GM23338 (cell line): ENCODE results near the gene KISS1R. TPM values are rescaled to one million over a fixed set of nuclear protein-coding genes. Genes with fewer than 3 reads are reported as not detected.

Source experiments
- ATAC-seq: fragments of 200-7000 bp; cut with Tn5 transposase; 3 replicates; pipeline ENCODE4 v1.9.1; 2020
- DNase-seq: peaks from one replicate; pipeline ENCODE4 v3.0.0-alpha.2; 2015; ENCODE audit warnings: low spot score
- H2AFZ ChIP-seq: fragments of 200-600 bp; sonication (generic); 2 replicates; pipeline ENCODE4 v1.8.0; 2016; ENCODE audit warnings: antibody characterized with exemption, mild to moderate bottlenecking, moderate library complexity
- H3F3A ChIP-seq: fragments of 200-600 bp; sonication (generic); replicated peaks from 2 replicates; pipeline ENCODE4 v1.8.0; 2017; ENCODE audit warnings: antibody characterized with exemption, mixed run types, low read depth
- H3K27ac ChIP-seq: fragments of 200-600 bp; sonication (generic); 2 replicates; pipeline ENCODE4 v1.6.1; 2016; ENCODE audit warnings: low read depth
- H3K27me3 ChIP-seq: fragments of 200-600 bp; sonication (generic); 2 replicates; pipeline ENCODE4 v1.8.0; 2016; ENCODE audit warnings: mild to moderate bottlenecking, mixed run types, moderate library complexity; ENCODE audit not compliant: insufficient read depth
- H3K36me3 ChIP-seq: fragments of 200-600 bp; sonication (generic); 2 replicates; pipeline ENCODE4 v1.8.0; 2016; ENCODE audit warnings: mild to moderate bottlenecking; ENCODE audit not compliant: insufficient read depth
- H3K4me1 ChIP-seq: fragments of 200-600 bp; sonication (generic); 2 replicates; pipeline ENCODE4 v1.8.0; 2016; ENCODE audit warnings: mild to moderate bottlenecking, moderate library complexity; ENCODE audit not compliant: insufficient read depth
- H3K4me2 ChIP-seq: fragments of 200-600 bp; sonication (generic); 2 replicates; pipeline ENCODE4 v1.7.1; 2017; ENCODE audit warnings: mixed run types
- H3K4me3 ChIP-seq: fragments of 200-600 bp; sonication (generic); 2 replicates; pipeline ENCODE4 v1.6.1; 2016; ENCODE audit warnings: mixed run types
- H3K79me2 ChIP-seq: fragments of 200-600 bp; sonication (generic); replicated peaks from 2 replicates; pipeline ENCODE4 v1.8.0; 2017; ENCODE audit warnings: mild to moderate bottlenecking; ENCODE audit not compliant: insufficient read depth
- H3K9me2 ChIP-seq: fragments of 200-600 bp; sonication (generic); 2 replicates; pipeline ENCODE4 v1.8.0; 2017; ENCODE audit not compliant: insufficient read depth
- H4K20me1 ChIP-seq: fragments of 200-600 bp; sonication (generic); replicated peaks from 2 replicates; pipeline ENCODE4 v1.8.0; 2017; ENCODE audit warnings: mild to moderate bottlenecking; ENCODE audit not compliant: insufficient read depth
- H3K27ac Mint-ChIP-seq: 2 replicates; pipeline ENCODE4 v1.8.0; 2020; ENCODE audit warnings: inconsistent platforms, mild to moderate bottlenecking, moderate library complexity, mixed read lengths
- H3K27me3 Mint-ChIP-seq: 3 replicates; pipeline ENCODE4 v1.8.0; 2022; ENCODE audit warnings: low read depth, mild to moderate bottlenecking, moderate library complexity, mixed read lengths, inconsistent platforms; ENCODE audit not compliant: insufficient read depth, poor library complexity
- H3K36me3 Mint-ChIP-seq: 3 replicates; pipeline ENCODE4 v1.8.0; 2021; ENCODE audit warnings: low read depth, mild to moderate bottlenecking, inconsistent platforms, moderate library complexity, mixed read lengths
- H3K4me1 Mint-ChIP-seq: 3 replicates; pipeline ENCODE4 v1.8.0; 2020; ENCODE audit warnings: mild to moderate bottlenecking, inconsistent platforms, mixed read lengths
- H3K4me3 Mint-ChIP-seq: 3 replicates; pipeline ENCODE4 v1.8.0; 2021; ENCODE audit warnings: moderate library complexity, mild to moderate bottlenecking, inconsistent platforms, mixed read lengths
- H3K9me3 Mint-ChIP-seq: 3 replicates; pipeline ENCODE4 v1.8.0; 2020; ENCODE audit warnings: moderate library complexity, mild to moderate bottlenecking, inconsistent platforms, mixed read lengths
- CREB1 ChIP-seq: fragments of 250-450 bp; sonication (Bioruptor Pico); IDR thresholded peaks from 2 replicates; pipeline ENCODE4 v1.5.0; 2020; ENCODE audit warnings: low read depth, mild to moderate bottlenecking, moderate library complexity
- EZH2 ChIP-seq: fragments of 200-600 bp; sonication (generic); IDR thresholded peaks from one replicate; pipeline ENCODE4 v1.8.0; 2017; ENCODE audit warnings: antibody characterized with exemption, mild to moderate bottlenecking, low read depth; ENCODE audit not compliant: unreplicated experiment
- EZH2phosphoT487 ChIP-seq: fragments of 200-600 bp; sonication (generic); IDR thresholded peaks from one replicate; pipeline ENCODE4 v1.8.1; 2018; ENCODE audit warnings: antibody characterized with exemption; ENCODE audit not compliant: unreplicated experiment
- JUNB ChIP-seq: IDR thresholded peaks from one replicate; pipeline ENCODE4 v1.6.1; 2016; ENCODE audit warnings: antibody characterized with exemption; ENCODE audit not compliant: unreplicated experiment
- NANOG ChIP-seq: IDR thresholded peaks from 2 replicates; pipeline ENCODE4 v1.6.1; 2016; ENCODE audit warnings: antibody characterized with exemption, borderline replicate concordance
- STAT1 ChIP-seq: IDR thresholded peaks from one replicate; pipeline ENCODE4 v1.6.1; 2016; ENCODE audit warnings: antibody characterized with exemption; ENCODE audit not compliant: unreplicated experiment
- ZNF114 ChIP-seq: fragments of 250-450 bp; sonication (Bioruptor Pico); IDR thresholded peaks from 2 replicates; pipeline ENCODE4 v1.5.0; 2020; ENCODE audit warnings: mild to moderate bottlenecking, moderate library complexity
- ZNF331 ChIP-seq: fragments of 250-450 bp; sonication (Bioruptor Pico); IDR thresholded peaks from 2 replicates; pipeline ENCODE4 v1.5.0; 2020; ENCODE audit warnings: low read depth, mild to moderate bottlenecking, moderate library complexity
- ZNF462 ChIP-seq: fragments of 250-450 bp; sonication (Bioruptor Pico); IDR thresholded peaks from 2 replicates; pipeline ENCODE4 v1.5.0; 2020; ENCODE audit warnings: mild to moderate bottlenecking, moderate library complexity
- polyA plus RNA-seq: library from polyadenylated mRNA; unstranded; fragments of >200 nt; fragmentation: Nextera tagmentation; extraction: Ambion mirVana; gene quantifications from 2 replicates; pipeline ENCODE4 v1.2.1, GENCODE V29; 2016
- total RNA-seq: library from RNA; depleted of rRNA; stranded (reverse); fragments of >200 nt; shearing (Covaris generic); gene quantifications from 2 replicates; pipeline ENCODE4 v1.2.3, GENCODE V29; 2014
- TF ChIP-seq, protein P1 (sequence below): IDR thresholded peaks from one replicate; pipeline ENCODE4 v1.6.1; 2018; ENCODE audit warnings: antibody characterized with exemption; ENCODE audit not compliant: unreplicated experiment

The KISS1R gene
- total and polyA plus RNA-seq, 2 experiments from 2014 or later: 0.78 to 4.0 TPM

DNA sequence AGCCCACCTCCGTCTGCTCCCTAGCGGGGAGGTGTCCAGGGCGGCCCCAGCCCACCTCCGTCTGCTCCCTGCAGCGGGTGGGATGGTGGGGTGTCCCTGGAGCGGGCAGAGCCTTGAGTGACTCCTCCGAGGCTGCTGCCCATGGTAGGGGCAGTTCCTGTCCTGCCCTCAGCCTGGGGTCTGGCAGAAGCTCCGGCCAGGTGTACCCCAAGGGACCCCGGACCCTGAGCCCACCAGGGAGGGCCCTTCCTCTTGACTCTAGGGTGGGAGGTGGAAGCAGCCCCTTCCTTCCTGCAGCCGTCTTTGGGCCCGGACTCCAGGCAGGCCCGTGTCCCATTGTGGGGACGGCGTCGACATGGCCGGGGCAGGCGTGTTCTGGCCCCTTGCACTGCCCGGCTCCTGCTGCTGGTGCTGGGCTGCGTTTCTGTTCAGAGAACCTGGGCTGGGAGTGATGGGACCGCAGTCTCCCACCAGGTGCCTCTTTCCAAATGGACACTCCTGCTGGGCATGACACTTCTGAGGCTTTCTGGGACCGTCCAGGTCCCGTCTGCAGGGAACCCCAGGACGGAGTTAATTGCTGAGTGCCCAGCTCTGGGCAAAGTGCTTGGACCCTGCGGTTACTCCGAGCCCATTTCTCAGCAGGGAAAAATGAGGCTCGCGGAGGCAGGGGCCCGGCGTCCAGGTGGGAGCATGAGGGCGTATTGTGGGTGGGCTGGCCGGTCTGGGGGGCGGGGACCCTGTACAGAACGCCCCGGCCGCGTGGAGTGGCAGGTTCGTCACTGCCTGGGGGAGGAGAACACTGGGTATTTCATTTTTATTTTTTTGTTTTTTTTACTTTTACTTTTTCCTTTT, 28.5 kb downstream of the KISS1R start:
- Mint-ChIP-seq H3K4me1 (no peaks in the 10 kb centered on the region), H3K27me3 (peaks cover 19% of the 10 kb centered on the region), H3K9me3 (no peaks in the 10 kb centered on the region), H3K4me3 (no peak overlapping the region), H3K27ac (no peak overlapping the region), H3K36me3 (peaks cover 26% of the 10 kb centered on the region)
- Histone ChIP-seq H3K79me2 (peaks cover 28% of the 10 kb centered on the region), H3K27me3 (no peaks in the 10 kb centered on the region), H4K20me1 (peaks cover 5% of the 10 kb centered on the region), H3K9me2 (no peaks in the 10 kb centered on the region), H3F3A (no peaks in the 10 kb centered on the region), H2AFZ (no peak overlapping the region), H3K4me3 (no peak overlapping the region), H3K27ac (0 out of 2 replicates have a peak overlapping the region, but pooled peaks have one; percentile 26), H3K4me2 (no peak overlapping the region), H3K36me3 (no peaks in the 10 kb centered on the region), H3K4me1 (no peaks in the 10 kb centered on the region)
- DNase-seq: no peak
- no peak for TF ChIP-seq ZNF331 (CRISPR knock-in tag)
- TF ChIP-seq, protein P1, sequence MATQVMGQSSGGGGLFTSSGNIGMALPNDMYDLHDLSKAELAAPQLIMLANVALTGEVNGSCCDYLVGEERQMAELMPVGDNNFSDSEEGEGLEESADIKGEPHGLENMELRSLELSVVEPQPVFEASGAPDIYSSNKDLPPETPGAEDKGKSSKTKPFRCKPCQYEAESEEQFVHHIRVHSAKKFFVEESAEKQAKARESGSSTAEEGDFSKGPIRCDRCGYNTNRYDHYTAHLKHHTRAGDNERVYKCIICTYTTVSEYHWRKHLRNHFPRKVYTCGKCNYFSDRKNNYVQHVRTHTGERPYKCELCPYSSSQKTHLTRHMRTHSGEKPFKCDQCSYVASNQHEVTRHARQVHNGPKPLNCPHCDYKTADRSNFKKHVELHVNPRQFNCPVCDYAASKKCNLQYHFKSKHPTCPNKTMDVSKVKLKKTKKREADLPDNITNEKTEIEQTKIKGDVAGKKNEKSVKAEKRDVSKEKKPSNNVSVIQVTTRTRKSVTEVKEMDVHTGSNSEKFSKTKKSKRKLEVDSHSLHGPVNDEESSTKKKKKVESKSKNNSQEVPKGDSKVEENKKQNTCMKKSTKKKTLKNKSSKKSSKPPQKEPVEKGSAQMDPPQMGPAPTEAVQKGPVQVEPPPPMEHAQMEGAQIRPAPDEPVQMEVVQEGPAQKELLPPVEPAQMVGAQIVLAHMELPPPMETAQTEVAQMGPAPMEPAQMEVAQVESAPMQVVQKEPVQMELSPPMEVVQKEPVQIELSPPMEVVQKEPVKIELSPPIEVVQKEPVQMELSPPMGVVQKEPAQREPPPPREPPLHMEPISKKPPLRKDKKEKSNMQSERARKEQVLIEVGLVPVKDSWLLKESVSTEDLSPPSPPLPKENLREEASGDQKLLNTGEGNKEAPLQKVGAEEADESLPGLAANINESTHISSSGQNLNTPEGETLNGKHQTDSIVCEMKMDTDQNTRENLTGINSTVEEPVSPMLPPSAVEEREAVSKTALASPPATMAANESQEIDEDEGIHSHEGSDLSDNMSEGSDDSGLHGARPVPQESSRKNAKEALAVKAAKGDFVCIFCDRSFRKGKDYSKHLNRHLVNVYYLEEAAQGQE: no peak
- no peak for TF ChIP-seq EZH2phosphoT487
- TF ChIP-seq NANOG: no peak
- no peak for TF ChIP-seq JUNB
- no peak for TF ChIP-seq EZH2
- TF ChIP-seq STAT1: no peak
- no peak for TF ChIP-seq ZNF114 (CRISPR knock-in tag)
- no peak for ATAC-seq

GRCh38 chr19:947090-947706, 30.1 kb downstream of the KISS1R start:
- H3K27ac ChIP-seq: no peak overlapping the region
- peaks cover 5% of the 10 kb centered on the region for H4K20me1 ChIP-seq
- H3K36me3 ChIP-seq: no peaks in the 10 kb centered on the region
- H3K4me1 ChIP-seq: no peaks in the 10 kb centered on the region
- Mint-ChIP-seq H3K27me3 (peaks cover 17% of the 10 kb centered on the region), H3K9me3 (no peaks in the 10 kb centered on the region), H3K27ac (no peak overlapping the region), H3K36me3 (peaks cover 20% of the 10 kb centered on the region), H3K4me3 (no peak overlapping the region), H3K4me1 (no peaks in the 10 kb centered on the region)
- H2AFZ ChIP-seq: no peak overlapping the region
- H3K4me3 ChIP-seq: no peak overlapping the region
- no peaks in the 10 kb centered on the region for H3K9me2 ChIP-seq
- no peaks in the 10 kb centered on the region for H3K27me3 ChIP-seq
- DNase-seq (no peak), ATAC-seq (no peak)
- no peak overlapping the region for H3K4me2 ChIP-seq
- peaks cover 38% of the 10 kb centered on the region for H3K79me2 ChIP-seq
- no peaks in the 10 kb centered on the region for H3F3A ChIP-seq
- no peak for TF ChIP-seq NANOG
- no peak for TF ChIP-seq STAT1
- no peak for TF ChIP-seq JUNB
- TF ChIP-seq CREB1 (CRISPR knock-in tag): no peak
- no peak for TF ChIP-seq EZH2
- no peak for TF ChIP-seq ZNF462
